Measurements from ENCODE around the gene UBR1.

Gene UBR1

DNA sequence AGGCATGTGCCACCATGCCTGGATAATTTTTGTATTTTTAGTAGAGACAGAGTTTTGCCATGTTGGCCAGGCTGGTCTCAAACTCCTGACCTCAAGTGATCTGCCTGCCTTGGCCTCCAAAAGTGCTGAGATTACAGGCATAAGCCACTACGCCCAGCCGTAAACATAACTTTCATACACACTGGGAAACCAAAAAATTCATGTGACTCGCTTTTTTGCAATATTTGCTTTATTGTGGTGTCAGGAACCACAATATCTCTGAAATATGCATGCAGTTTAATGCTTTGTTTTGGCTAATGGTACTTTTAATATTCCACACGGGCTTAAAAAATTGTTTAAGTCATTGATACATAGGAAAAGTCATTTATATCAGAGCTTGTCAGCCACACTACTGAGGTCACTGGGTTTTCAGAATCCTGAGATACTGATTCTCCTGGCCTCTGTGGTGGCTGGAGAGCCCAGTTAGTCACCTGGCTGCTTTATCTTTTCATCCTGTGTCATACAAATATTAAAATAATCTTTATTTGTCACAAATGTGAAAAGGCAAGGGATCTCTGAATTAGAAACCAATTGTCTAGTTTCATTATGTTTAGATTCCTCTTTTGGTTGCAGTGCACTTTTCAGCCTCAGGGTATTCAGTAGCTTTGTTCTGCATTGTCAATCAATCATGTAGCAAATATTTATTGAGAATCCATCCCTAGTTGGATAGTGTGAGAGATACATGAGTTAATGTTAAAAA is 37.5 kb upstream of the UBR1 start:
- DNase-seq = no peak
- H3K36me3 ChIP-seq = no peaks in the 10 kb centered on the region; the same call in 1 of the 2 replicates
- H3K4me3 ChIP-seq (ENCODE audit: low read depth, low read length) = no peak overlapping the region
- H3K9me3 ChIP-seq = no peaks in the 10 kb centered on the region
- no peaks in the 10 kb centered on the region for H3K4me1 ChIP-seq
- no peaks in the 10 kb centered on the region for H3K27me3 ChIP-seq
- TF ChIP-seq, protein P1, sequence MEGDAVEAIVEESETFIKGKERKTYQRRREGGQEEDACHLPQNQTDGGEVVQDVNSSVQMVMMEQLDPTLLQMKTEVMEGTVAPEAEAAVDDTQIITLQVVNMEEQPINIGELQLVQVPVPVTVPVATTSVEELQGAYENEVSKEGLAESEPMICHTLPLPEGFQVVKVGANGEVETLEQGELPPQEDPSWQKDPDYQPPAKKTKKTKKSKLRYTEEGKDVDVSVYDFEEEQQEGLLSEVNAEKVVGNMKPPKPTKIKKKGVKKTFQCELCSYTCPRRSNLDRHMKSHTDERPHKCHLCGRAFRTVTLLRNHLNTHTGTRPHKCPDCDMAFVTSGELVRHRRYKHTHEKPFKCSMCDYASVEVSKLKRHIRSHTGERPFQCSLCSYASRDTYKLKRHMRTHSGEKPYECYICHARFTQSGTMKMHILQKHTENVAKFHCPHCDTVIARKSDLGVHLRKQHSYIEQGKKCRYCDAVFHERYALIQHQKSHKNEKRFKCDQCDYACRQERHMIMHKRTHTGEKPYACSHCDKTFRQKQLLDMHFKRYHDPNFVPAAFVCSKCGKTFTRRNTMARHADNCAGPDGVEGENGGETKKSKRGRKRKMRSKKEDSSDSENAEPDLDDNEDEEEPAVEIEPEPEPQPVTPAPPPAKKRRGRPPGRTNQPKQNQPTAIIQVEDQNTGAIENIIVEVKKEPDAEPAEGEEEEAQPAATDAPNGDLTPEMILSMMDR (IDR thresholded peaks at IDR 0.05; ENCODE audit: low read depth, low read length) = no peak

- Histone ChIP-seq H3K4me1 (no peaks in the 10 kb centered on the region; the same call in 1 of the 2 replicates), H3K27me3 (no peaks in the 10 kb centered on the region), H3K4me3 (ENCODE audit: low read depth, low read length) (no peak overlapping the region), H3K36me3 (no peaks in the 10 kb centered on the region; the same call in 1 of the 2 replicates), H3K9me3 (no peaks in the 10 kb centered on the region)
- no peak for DNase-seq
- TF ChIP-seq, protein P1 (IDR thresholded peaks at IDR 0.05; ENCODE audit: low read depth, low read length) = no peak
Measured at GRCh38 chr15:43135351-43135750, 29.5 kb upstream of the UBR1 start.

- TF ChIP-seq, protein P1 (IDR thresholded peaks at IDR 0.05; ENCODE audit: low read depth, low read length) = no peak
- DNase-seq = no peak
- no peaks in the 10 kb centered on the region; the same call in 1 of the 2 replicates for H3K36me3 ChIP-seq
- peaks cover 3% of the 10 kb centered on the region; the same call in 1 of the 2 replicates for H3K9me3 ChIP-seq
- H3K27me3 ChIP-seq = no peaks in the 10 kb centered on the region
- H3K4me3 ChIP-seq (ENCODE audit: low read depth, low read length) = peak overlapping the region; percentile 85
- no peaks in the 10 kb centered on the region; the same call in 1 of the 2 replicates for H3K4me1 ChIP-seq
Measured at GRCh38 chr15:43134157-43134635, 28.4 kb upstream of the UBR1 start.

DNA sequence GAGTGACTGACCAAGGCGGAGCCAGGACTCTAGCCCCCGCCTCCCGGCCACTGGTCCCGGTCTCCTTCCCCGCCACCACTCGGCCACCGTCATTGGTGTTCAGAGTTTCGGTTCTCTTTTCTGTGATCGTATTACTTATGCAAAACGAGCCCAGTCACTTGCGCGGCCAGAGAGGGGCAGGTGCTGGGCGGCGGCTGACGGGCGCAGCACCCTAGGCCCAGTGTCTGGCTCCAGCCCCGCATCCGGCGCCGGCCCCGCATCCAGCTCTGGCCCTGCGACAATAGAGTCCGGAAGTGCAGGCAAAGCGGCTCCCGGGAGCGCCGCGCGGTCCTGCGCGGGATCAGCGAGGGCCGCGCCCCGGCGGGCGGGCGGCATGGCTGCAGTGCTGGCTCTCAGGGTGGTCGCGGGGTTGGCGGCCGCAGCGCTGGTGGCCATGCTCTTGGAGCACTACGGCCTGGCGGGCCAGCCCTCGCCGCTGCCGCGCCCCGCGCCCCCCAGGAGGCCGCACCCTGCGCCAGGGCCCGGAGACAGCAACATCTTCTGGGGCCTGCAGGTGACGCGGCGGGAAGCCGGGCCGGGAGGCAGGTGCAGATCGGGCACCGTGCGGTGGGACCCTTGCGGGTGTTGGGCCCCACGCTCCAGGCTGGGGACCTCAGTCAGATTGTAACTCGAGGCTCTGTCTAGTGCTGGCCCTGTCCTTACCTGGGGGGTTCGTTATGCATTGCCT is 27.8 kb upstream of the UBR1 start, which contains the start of gene TMEM62:
Gene TMEM62 (plus strand): TSS at position 157 of the 727 bp plus-strand sequence. CDS start 217 bp downstream, at position 374.
- Histone ChIP-seq H3K36me3 (no peaks in the 10 kb centered on the region), H3K4me3 (ENCODE audit: low read depth, low read length) (peak within 1 kb of the TSS; percentile 85), H3K27me3 (no peaks in the 10 kb centered on the region), H3K4me1 (no peaks in the 10 kb centered on the region; the same call in 1 of the 2 replicates), H3K9me3 (peaks cover 3% of the 10 kb centered on the region; the same call in 1 of the 2 replicates)
- peak; percentile 70 for DNase-seq
- TF ChIP-seq, protein P1 (IDR thresholded peaks at IDR 0.05; ENCODE audit: low read depth, low read length) = no peak

DNA sequence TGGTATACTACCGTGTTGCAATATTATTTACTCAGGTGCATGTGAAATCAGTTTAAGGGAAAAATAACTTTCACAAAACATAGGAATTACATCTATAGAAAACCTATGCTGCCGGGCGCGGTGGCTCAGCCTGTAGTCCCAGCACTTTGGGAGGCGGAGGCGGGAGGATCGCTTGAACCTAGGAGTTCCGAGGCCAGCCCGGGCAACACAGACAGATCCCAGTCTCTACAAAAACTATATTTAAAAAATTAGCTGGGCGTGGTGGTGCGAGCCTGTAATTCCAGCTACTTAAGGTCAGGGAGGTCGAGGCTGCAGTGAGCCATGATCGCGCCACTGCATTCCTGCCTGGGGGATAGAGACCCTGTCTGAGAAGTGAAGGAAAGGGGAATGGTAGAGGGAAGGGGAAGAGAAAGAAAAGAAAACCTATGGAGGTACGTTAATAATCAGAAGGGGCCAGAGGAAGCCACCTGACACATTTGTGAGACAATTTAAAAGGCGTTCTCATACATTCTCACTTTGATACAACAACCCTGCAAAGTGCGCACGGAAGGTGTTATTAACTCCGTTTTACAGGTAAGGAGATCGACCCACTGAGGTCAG is 27.1 kb upstream of the UBR1 start:
- DNase-seq = no peak
- Histone ChIP-seq H3K4me3 (ENCODE audit: low read depth, low read length) (peak overlapping the region; percentile 85), H3K36me3 (no peaks in the 10 kb centered on the region), H3K9me3 (peaks cover 3% of the 10 kb centered on the region; the same call in 1 of the 2 replicates), H3K27me3 (no peaks in the 10 kb centered on the region), H3K4me1 (no peaks in the 10 kb centered on the region; the same call in 1 of the 2 replicates)
- TF ChIP-seq, protein P1 (IDR thresholded peaks at IDR 0.05; ENCODE audit: low read depth, low read length) = no peak
